ENCODE results near the gene MROH7. TPM values are rescaled to one million over a fixed set of nuclear protein-coding genes. Genes with fewer than 3 reads are reported as not detected.

The MROH7 gene
- total RNA-seq, 1 donor from 2014 or later, result not detected

DNA sequence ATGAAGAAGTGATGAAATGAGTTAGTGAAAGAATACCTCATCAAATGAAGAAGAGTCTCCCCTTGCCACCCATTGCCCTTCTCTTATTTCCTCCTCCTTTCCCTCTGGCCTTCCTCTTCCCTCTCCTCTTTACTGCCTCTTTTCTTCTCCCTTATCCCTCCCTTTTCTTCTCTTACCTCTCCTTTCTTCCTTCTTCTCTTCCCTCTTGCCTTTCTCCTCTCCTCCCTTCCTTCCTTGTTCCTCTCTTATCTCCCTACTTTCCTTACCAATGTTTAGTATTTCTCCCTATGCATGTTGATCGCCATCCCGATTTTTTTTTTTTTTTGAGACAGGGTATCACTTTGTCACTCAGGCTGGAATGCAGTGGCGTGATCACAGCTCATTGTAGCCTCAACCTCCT is 8.8 kb downstream of the MROH7 start:
- no peak for DNase-seq (ENCODE audit: low read depth, low spot score)

DNA sequence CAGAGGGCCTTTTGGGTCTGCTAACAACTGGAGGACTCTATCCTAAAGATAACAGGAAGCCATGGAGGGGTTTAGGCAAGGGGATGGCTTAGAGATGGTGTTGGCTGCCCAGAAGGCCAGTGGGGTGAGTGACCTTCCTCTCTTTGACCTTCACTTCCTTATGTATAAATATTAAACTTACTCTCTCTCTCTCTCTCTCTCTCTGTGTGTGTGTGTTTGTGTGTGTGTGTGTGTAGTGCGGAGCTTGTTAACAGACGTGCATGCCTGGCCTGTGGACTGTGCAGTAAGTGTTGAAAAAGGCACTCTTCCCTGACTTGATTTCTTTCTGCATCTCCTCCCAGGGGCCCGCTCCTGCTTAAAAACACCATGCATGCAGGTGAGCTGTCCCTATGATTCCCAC is 10.0 kb downstream of the MROH7 start:
- no peak for DNase-seq (ENCODE audit: low read depth, low spot score)

DNA sequence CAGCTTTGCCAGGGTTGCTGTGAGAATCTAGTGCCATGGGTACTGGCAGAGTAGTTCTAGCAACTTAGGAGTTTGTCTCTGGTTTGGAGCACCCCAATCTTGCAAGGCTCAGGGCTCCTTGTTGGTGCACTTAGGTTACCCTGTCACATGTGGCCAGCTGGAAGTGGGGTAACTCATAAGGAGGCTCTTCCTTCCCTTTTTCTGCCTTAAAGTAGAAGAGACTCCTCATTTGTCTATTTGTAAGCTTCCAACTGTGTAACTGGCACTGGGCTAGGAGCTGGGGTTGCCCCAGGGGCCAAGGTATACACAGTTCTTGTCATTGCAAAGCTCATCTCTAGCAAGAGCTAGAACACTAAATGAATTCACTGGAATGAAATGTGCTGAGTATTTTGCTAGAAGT is 10.6 kb downstream of the MROH7 start:
- no peak for DNase-seq (ENCODE audit: low read depth, low spot score)

DNA sequence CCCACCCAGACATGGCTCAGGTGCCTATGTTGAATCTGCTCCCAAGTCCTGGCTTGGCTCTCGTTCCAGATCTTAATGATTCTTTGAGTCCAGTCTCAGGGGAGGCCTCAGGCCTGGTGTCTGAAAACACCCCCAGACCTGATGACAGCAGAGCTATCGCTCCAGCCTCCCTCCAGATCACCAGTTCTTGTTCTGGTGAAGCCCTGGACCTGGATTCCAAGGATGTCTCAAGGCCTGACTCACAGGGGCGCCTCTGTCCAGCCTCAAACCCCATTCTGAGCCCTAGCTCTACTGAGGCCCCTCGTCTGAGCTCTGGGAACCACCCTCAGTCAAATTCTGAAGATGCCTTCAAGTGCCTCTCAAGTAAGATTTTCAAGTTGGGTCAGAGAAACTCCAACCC is 11.4 kb downstream of the MROH7 start:
- DNase-seq (ENCODE audit: low read depth, low spot score), result no peak

DNA sequence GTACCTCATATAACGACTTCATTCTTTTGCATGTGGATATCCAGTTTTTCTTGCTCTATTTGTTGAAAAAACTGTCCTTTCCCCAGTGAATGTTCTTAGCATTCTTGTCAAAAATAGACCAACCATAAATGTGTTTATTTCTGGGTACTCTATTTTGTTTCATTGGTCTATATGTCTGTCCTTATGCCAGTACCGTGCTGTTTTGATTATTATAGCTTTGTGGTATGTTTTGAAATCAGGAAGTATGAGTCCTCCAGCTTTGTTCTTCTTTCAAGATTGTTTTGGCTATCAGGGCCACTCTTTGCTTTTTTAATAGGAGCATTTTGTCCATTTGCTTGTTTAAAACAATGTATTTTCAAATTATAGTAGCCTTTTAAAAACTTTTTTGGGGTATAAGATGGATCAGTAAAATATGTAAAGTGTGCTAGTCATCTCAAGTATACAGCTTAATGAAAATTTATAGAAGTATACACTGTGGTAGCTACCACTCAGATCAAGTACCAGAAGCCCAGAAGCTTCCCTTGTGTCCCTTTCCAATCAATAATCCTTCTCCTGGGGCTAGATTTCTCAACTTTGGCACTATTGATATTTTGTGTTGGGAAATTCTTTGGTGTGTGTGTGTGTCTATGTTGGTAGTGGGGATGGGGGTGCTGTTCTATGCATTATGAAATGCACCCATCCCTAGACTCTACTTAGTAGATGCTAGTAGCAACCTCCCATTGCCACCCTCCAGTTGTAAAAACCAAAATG is 16.8 kb downstream of the MROH7 start:
- no peak for DNase-seq (ENCODE audit: low read depth, low spot score)

DNA sequence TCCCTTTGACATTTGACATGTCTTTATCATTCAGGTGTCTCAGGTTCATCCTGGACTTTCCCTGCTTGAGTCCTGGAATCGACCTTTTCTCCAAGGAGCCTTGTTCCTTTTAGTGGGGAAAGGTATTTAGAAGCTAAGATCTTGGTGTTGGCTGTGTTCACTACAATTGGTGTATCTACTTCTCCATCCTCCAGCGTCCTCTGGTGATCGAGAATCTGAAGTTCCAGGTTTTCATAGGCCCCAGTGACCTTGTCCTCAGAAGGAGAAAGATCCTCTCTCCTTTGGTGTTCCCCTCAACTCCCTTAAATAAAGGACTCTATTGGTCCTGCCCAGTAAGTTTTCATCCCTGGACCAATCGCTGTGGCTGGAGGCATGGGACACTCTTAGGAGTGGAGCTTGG is 22.1 kb downstream of the MROH7 start:
- no peak for DNase-seq (ENCODE audit: low read depth, low spot score)

DNA sequence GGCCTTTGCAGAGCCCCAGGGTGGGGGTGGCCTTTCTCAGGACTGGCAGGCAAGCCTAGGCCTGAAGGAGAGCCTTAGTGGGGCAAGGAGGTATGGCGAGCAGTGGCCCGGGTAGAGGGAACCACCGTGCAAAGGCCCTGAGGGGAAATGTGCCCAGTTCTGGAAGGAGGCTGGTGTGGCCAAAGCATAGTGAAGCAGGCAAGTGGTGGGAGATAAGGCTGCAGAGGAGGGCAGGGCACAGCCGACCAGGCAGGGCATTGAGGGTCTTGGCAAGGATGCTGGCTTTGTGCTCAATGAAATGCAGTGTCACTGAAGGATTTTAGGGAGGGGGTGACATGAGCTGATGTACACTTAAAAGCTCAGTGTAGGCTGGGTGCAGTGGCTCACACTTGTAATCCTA is 22.8 kb downstream of the MROH7 start:
- no peak for DNase-seq (ENCODE audit: low read depth, low spot score)

DNA sequence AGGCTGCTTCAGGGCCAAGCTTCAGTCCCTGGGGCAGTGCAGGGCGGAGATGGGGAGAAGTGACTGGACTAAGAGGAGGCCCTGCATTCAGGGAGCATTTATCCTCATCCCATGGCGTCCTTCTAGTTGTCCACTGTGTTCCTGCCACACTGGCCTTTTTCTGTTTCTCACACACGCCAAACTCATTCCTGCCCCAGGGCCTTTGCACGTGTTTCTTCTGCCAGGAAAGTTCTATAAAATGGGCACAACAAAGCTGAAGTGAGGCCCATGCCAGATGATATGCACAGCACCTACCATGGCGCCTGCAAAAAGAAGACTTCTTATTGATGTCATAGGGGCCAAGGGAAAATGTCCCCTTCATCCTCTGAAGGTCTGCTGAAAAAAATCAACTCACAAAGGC is 24.3 kb downstream of the MROH7 start:
- DNase-seq (ENCODE audit: low read depth, low spot score), result no peak

DNA sequence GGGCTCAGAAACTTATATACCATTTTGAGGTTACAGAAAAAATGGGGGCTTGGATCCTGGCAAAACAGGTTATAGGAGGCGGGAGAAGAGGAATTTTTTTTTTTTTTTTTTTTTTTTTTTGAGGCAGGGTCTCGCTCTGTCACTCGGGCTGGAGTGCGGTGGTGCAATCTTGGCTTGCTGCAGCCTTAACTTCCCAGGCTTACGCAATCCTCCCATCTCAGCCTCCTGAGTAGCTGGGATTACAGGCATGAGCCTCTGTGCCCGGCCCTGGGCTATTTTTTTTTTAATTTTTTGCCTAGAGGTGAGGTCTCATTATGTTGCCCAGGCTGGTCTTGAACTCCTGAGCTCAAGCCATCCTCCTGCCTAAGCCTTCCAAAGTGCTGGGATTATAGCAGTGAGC is 24.7 kb downstream of the MROH7 start:
- DNase-seq (ENCODE audit: low read depth, low spot score), result no peak

DNA sequence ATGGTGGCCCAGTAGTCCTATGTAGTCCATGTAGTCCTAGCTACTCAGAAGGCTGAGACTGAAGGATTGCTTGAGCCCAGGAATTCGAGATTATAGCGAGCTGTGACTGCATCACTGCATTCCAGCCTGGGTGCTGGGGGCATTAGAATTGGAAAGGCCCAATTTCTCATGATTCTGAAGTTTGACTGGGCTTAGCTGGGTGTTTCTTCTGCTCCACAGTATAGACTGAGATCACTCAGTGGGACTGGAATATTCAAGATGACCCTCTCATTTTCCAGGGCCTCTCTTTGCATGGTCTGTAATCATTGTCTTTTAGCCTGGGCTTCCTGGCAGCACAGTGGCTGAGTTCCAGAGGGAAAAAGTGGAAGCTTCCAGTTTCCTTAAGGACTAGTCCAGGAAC is 26.2 kb downstream of the MROH7 start:
- DNase-seq (ENCODE audit: low read depth, low spot score), result no peak

DNA sequence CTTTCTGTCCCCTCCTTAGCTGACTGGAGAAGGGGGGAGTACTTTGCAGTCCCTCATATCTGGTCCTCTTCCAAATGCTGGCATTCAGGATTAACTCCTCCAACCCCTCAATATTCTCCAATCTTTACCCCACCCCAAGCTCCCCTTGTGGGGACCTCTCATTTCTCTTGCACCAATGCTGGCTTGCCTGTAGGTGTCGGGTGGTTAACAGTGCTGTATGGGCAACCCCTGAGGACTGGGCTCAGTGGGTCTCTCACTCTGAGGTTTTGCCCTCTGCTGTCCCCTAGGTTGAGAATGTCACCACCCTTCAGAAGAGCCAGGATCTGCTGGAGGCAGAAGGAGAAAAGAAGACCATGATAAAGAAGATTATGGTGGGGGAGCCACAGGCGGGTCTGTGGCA is 27.0 kb downstream of the MROH7 start:
- DNase-seq (ENCODE audit: low read depth, low spot score), result no peak

DNA sequence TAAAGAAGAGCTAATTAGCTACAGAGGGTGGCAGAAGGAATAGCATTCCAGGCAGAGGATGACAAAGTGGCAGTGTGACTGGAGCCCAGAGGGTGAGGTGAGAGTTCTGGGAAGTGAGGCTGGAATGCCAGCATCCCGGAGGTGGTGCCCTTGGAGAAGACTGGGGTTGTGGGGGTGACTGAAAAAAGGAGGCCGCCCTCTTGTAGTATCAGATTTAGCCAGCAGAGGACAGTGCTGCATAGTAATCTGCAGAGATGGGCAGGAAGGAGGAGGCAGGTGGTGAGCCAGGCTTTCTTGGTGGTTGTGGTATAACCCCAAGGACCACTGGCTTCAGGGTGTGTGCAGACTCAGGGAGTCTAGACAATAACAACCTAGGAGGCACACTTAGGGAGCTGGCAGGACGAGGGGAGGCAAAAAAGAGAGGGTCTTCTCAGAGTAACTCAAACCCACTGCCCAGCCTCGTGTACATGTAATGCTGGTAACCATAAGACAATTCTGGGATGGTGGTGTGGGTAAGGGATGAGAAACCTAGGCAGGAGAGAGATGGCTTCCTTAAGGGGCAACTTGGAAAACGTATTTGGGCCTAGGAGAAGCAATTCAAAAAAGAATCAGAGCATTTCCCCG is 30.5 kb downstream of the MROH7 start:
- no peak for DNase-seq (ENCODE audit: low read depth, low spot score)

DNA sequence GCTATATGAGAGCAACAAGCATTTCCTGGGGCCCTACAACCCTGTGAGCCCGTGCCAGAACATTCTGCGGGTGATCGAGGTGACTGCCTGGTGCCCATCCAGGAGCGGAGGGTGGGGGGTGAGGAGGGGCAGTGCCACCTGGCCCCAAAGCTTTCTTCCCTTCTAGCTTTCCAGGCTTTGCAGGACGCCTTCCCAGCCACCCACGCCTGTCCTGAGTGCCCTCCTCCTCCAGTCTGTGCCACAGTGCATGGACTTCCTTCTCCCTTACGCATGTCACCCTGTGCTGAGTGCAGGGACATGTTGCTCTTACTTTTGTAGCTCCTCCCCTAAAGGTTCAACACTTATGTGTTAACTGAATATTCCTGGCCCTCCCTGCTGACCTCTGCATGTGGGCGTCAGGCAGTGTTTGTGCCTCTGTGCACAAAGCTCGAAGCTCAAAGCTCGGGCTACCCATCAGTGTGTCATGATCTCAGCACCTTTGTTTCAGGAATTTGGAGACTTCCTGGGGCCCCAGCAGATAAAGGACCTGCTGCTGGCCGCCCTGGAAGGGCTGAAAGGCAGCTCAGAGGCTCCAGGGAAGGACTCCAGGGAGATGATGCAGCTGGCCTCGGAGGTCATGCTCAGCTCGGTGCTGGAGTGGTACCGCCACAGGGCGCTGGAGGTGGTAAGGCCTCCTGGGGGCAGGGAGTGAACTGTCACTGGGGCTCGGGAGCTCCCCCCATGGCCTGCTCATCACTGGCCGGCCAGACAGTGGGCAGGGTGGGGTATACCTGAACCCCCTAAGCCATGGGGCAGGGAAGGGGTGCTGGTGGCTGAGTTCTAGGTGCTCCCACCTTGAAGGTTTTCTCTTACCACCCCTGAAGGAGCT is 37.4 kb downstream of the MROH7 start:
- no peak for DNase-seq (ENCODE audit: low read depth, low spot score)

DNA sequence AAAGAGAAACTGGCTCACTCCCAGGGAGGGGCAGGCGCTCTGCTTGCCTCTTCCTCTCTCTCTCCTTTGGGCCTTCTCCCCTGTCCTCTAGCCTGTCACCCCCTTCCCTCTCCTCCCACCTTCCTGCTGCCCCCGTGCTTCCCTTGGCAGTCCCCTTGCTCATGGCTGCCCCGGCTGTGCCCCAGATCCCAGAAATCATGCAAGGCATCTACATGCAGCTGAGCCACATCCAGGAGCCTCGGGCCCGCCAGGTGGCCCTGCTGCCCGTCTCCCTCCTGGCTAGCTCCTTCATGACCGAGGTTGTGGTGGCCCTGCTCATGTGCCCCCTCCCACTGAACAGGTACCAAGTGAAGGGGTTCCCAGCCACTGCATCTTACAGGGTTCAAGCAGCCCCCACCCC is 38.1 kb downstream of the MROH7 start:
- no peak for DNase-seq (ENCODE audit: low read depth, low spot score)

DNA sequence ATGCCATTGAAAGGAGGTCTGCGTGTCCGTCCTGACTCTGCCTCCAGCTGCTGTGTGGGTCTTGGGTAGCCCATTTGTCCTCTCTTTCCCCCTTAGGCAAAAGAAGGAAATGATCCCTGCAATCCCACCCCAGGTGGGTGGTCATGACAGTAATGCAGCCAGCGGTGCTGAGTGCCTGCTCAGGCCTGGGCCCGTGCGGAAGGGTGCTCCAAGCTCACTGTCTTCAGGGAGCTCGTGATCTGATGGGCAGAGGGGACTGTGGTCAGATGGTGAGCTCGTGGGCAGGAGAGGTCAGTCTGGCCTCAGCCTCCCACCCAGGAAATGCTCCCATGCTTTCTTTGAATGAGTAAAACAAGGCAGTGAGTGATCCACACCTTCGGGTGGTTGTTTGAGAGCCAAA is 38.8 kb downstream of the MROH7 start:
- no peak for DNase-seq (ENCODE audit: low read depth, low spot score)

DNA sequence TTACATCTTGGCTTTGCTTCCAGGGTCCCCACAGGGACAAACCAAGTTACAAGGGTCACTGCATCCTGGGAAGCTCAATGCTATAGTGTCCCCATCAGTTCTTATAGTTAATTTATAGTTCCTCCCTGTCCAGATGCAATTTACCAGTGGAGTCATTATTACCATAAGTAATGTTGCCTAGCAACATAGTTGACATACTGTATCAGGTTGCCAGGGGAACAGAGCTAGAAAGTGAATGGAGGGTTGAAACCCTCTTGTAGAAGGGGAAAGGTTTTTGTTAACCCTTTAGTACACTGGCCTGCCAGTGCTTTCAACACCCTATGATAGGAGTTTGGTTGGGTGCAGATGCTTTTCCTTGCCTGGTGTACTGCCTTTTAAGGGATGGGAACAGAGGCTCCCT is 39.8 kb downstream of the MROH7 start:
- DNase-seq (ENCODE audit: low read depth, low spot score), result no peak

DNA sequence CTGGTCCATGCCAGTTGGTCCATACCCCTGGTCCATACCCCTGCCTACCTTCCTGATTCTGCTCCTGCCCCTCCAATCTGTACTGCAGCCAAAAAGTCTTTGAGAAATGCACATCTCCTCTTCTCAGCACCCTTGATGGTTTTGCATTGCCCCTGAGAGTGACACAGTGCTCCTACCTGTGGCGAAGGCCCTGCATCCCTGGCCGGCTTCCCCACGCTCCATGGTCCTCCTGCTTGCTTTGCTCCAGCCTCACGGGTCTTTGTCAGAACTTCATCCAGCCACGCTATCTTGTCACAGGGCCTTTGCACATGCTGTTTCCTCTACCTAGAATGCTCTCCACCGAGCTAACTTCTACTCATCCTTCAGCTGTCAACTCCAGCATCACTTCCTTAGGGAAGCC is 41.9 kb downstream of the MROH7 start:
- no peak for DNase-seq (ENCODE audit: low read depth, low spot score)

DNA sequence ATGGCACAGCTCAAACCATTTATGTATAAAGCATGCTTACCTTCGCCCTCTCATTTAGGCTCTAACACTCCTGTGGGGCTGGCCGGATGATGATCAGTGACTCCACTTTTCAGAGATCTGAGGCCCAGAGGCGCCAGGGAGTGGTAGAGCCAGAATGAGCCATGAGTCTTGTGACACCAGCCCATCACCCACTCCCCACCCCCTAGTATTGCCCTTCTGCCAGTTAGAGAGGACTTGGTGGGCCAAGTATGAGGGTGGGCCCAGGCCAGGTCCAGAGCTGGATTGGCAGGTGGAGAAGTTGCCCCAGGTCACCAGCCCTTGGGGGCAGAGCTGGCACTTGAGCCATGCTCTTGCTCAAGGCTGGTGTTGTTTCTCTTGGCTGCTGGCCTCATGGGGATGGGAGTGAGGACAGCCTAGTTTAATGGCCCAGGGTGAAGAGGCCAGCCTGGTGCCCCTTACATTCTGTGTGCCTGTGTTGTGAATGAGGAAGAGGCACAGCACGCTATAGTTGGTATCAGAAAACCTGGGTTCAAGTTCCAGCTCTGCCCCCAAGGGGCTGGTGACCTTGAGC is 43.8 kb downstream of the MROH7 start:
- DNase-seq (ENCODE audit: low read depth, low spot score), result no peak

DNA sequence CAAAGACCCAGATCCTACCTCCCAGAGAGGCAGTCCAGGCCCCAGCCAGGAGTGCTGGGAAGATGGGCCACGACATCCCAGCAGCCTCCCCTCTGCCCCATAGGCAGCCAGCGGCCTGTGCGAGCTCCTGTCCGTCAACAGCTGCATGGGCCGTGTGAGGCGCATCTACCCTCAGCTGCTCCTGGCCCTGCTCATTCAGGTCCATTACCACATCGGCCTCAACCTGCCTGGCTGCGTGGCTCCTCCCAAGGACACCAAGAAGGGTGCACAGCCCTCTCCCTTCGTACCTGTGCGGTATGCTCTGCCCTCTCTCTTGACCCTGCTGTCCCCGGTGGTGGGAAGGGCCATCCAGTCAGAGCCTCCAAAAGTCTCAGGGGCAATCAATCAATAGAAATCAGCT is 44.6 kb downstream of the MROH7 start:
- no peak for DNase-seq (ENCODE audit: low read depth, low spot score)

DNA sequence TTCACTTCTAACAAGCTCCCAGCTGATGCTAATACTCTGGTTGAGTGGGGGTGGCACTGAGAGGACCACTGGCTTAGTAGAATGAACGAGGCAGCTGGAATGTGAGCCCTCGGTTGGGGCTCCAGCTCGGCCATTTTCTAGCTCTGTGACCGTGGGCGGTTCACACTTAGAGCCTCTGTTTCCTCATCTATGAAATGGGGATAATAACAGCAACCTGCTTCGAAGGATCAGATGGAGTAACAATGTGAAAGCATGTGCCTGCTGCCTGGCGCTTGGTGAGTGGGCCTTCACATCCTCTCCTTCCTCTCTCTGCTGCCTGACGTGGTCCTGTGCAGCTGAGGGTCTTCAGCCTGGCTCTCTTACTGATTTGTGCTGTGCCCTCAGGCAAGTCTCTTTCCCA is 53.2 kb downstream of the MROH7 start:
- no peak for DNase-seq (ENCODE audit: low read depth, low spot score)

DNA sequence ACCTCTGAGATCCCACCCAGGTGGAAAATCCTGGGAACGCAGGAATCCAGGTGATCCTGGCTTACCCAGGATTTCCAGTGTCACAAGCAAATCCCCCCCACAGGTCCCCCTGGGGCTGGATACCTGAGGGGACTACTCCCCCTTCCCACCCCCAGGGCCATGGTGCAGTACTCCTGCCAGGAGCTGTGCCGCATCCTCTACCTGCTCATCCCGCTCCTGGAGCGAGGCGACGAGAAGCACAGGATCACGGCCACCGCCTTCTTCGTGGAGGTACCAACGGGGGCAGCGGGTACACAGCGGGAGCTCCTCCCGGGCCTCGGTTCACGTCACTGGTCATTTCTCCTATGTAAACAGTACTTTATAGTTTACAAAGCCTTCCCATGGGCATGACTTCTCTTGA is 53.6 kb downstream of the MROH7 start:
- DNase-seq (ENCODE audit: low read depth, low spot score), result no peak

DNA sequence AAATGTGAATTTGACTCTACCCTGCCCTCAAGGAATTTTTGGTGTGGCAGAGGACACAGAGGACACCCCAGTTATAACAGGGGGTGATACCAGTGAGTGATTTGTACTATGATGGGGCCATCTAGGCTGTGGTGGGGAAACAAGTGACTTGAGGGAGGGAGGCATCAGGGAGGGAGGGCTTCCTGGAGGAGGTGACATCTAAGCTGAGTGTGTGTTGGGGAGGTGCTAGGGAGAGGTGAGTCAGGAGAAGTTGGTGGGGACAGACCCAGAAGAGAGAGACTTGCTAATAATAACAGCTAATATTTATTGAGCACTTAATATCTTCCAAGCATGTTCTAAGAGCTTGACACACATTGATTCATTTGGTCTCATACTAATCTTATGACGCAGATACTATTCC is 54.2 kb downstream of the MROH7 start:
- no peak for DNase-seq (ENCODE audit: low read depth, low spot score)

Data from pulmonary artery endothelial cell (primary cell).